CD14-positive monocyte (primary cell): Measurements from ENCODE around the gene ZNFX1. TPM values are rescaled to one million over a fixed set of nuclear protein-coding genes. Genes with fewer than 3 reads are reported as not detected.
A peak's percentile ranks its signal among the peaks of the same experiment; 100 is the strongest.

Source experiments
- DNase-seq, 3 donors: peaks; one replicate each; pipeline ENCODE4 v3.0.0-alpha.2; 2011 to 2022
- H2AFZ ChIP-seq: 2 replicates; pipeline ENCODE4 v1.6.0; 2012; ENCODE audit warnings: mild to moderate bottlenecking, low read depth, low read length, inconsistent platforms; ENCODE audit not compliant: insufficient read depth, poor library complexity, severe bottlenecking
- H3K27ac ChIP-seq, 2 donors: 1 replicate in 1 of 2; 2 replicates in 1 of 2; pipeline ENCODE4 v1.5.1; 2012 to 2013; ENCODE audit warnings: low read length in 2 of 2, control low read depth in 1 of 2, inconsistent platforms in 1 of 2, low read depth in 1 of 2, mild to moderate bottlenecking in 1 of 2
- H3K27me3 ChIP-seq, 2 donors: one replicate each; pipeline versions ENCODE4 v1.6.0 to v1.6.1; 2011 to 2013; ENCODE audit warnings: low read length in 2 of 2; ENCODE audit not compliant: control insufficient read depth in 2 of 2, insufficient read depth in 2 of 2
- H3K36me3 ChIP-seq, 2 donors: replicated peaks in 1 of 2; 1 replicate in 1 of 2; 2 replicates in 1 of 2; pipeline versions ENCODE4 v1.5.1 to v1.6.1; 2012 to 2013; ENCODE audit warnings: low read length in 2 of 2, control low read depth in 1 of 2, inconsistent platforms in 1 of 2, mild to moderate bottlenecking in 1 of 2; ENCODE audit not compliant: insufficient read depth in 2 of 2, control insufficient read depth in 1 of 2
- H3K4me1 ChIP-seq, 2 donors: 1 replicate in 1 of 2; 2 replicates in 1 of 2; pipeline versions ENCODE4 v1.5.1 to v1.6.1; 2012 to 2013; ENCODE audit warnings: low read length in 2 of 2, control low read depth in 1 of 2, inconsistent platforms in 1 of 2, mild to moderate bottlenecking in 1 of 2, moderate library complexity in 1 of 2; ENCODE audit not compliant: insufficient read depth in 2 of 2, control insufficient read depth in 1 of 2
- H3K4me2 ChIP-seq: replicated peaks from 2 replicates; pipeline ENCODE3; 2012; ENCODE audit warnings: low read length, moderate library complexity, mild to moderate bottlenecking; ENCODE audit not compliant: poor library complexity, severe bottlenecking; ENCODE audit errors: extremely low read depth
- H3K4me3 ChIP-seq, 3 experiments: fragments of 200-600 bp in 1 of 3; sonication (generic) in 1 of 3; replicated peaks in 1 of 3; 1 replicate in 2 of 3; 2 replicates in 1 of 3; pipeline ENCODE4 v1.5.1; 2011 to 2013; ENCODE audit warnings: low read length in 3 of 3, mild to moderate bottlenecking in 3 of 3, control low read depth in 2 of 3, low read depth in 2 of 3, inconsistent platforms in 1 of 3, moderate library complexity in 1 of 3
- H3K79me2 ChIP-seq: 2 replicates; pipeline ENCODE4 v1.6.0; 2012; ENCODE audit warnings: mild to moderate bottlenecking, control low read depth, inconsistent platforms, low read length, moderate library complexity; ENCODE audit not compliant: insufficient read depth
- H3K9ac ChIP-seq: 2 replicates; pipeline ENCODE4 v1.6.0; 2017; ENCODE audit warnings: low read length, mild to moderate bottlenecking; ENCODE audit not compliant: insufficient read depth, poor library complexity, severe bottlenecking
- H3K9me3 ChIP-seq, 2 donors: replicated peaks in 1 of 2; 1 replicate in 1 of 2; 2 replicates in 1 of 2; pipeline versions ENCODE4 v1.5.1 to v1.6.1; 2012 to 2013; ENCODE audit warnings: low read length in 2 of 2, control low read depth in 1 of 2; ENCODE audit not compliant: control insufficient read depth in 1 of 2, insufficient read depth in 1 of 2
- H4K20me1 ChIP-seq: 2 replicates; pipeline ENCODE4 v1.6.0; 2012; ENCODE audit warnings: mild to moderate bottlenecking, low read length, control low read depth, moderate library complexity; ENCODE audit not compliant: insufficient read depth
- H3K27ac Mint-ChIP-seq, 7 donors: one replicate each; pipeline ENCODE4 v1.8.0; 2020; ENCODE audit warnings: mild to moderate bottlenecking in 7 of 7, mixed read lengths in 7 of 7, moderate library complexity in 6 of 7, inconsistent platforms in 2 of 7
- H3K27me3 Mint-ChIP-seq, 3 donors: one replicate each; pipeline ENCODE4 v1.8.0; 2021 to 2022; ENCODE audit warnings: low read depth in 3 of 3, mild to moderate bottlenecking in 3 of 3, mixed read lengths in 3 of 3, moderate library complexity in 3 of 3, inconsistent platforms in 1 of 3
- H3K36me3 Mint-ChIP-seq, 2 donors: one replicate each; pipeline ENCODE4 v1.8.0; 2020; ENCODE audit warnings: mixed read lengths in 2 of 2, inconsistent platforms in 1 of 2, mild to moderate bottlenecking in 1 of 2
- H3K4me1 Mint-ChIP-seq: one replicate; pipeline ENCODE4 v1.8.0; 2020; ENCODE audit warnings: mild to moderate bottlenecking, mixed read lengths
- H3K4me3 Mint-ChIP-seq, 2 donors: one replicate each; pipeline ENCODE4 v1.8.0; 2020; ENCODE audit warnings: mild to moderate bottlenecking in 2 of 2, mixed read lengths in 2 of 2, moderate library complexity in 1 of 2
- H3K9me3 Mint-ChIP-seq, 7 donors: one replicate each; pipeline ENCODE4 v1.8.0; 2020 to 2022; ENCODE audit warnings: mixed read lengths in 7 of 7, mild to moderate bottlenecking in 6 of 7, moderate library complexity in 6 of 7, inconsistent platforms in 2 of 7
- CTCF ChIP-seq: fragments of 200-600 bp; IDR thresholded peaks from one replicate; pipeline ENCODE4 v1.8.0; 2022; ENCODE audit warnings: antibody characterized with exemption, mild to moderate bottlenecking
- WGBS: methylation state at CpG from one replicate; pipeline ENCODE4 v1.1.5; 2013; ENCODE audit warnings: missing lambda C conversion rate; ENCODE audit not compliant: insufficient coverage; 5-methylcytosine and 5-hydroxymethylcytosine counted together
- intact Hi-C, 2 donors: fragments of 100-400 bp; cut with micrococcal nuclease; formaldehyde crosslinking; loops; one replicate each; pipeline versions ENCODE4 v1.15.0 to v1.15.1; 2023
- polyA plus RNA-seq, 3 donors: library from polyadenylated mRNA; depleted of rRNA in 1 of 3; unstranded in 2 of 3; stranded (reverse) in 1 of 3; fragments of 300-500 nt in 2 of 3; fragments of >200 nt in 1 of 3; fragmentation: Illumina TruSeq in 2 of 3; gene quantifications; 1 replicate in 2 of 3; 2 replicates in 1 of 3; pipeline ENCODE4 v1.2.3, GENCODE V29; 2012 to 2021

Gene ZNFX1
- polyA plus RNA-seq, 3 donors, result 11.4 to 23.2 (median 13.3) TPM

- no peak for TF ChIP-seq CTCF
- Mint-ChIP-seq H3K9me3 (peaks cover 19 to 35% (median 31%) of the 10 kb centered on the region in 7 donors), H3K4me3 (peak overlapping the region; percentile 89 to 96), H3K27ac (peak overlapping the region; percentile 96 to 99 (median 98)), H3K4me1 (peaks cover 48% of the 10 kb centered on the region), H3K36me3 (peaks cover 44 to 69% of the 10 kb centered on the region in 2 donors), H3K27me3 (peaks cover 0 to 5% (median 0%) of the 10 kb centered on the region in 3 donors)
- Histone ChIP-seq H3K4me3 (peak overlapping the region; percentile 56 to 93 (median 92)), H3K27ac (peak overlapping the region; percentile 87 to 94), H3K9ac (peak overlapping the region; percentile 94), H4K20me1 (peaks cover 74% of the 10 kb centered on the region), H3K79me2 (peaks cover 92% of the 10 kb centered on the region), H3K4me1 (peaks cover 46 to 54% of the 10 kb centered on the region in 2 donors), H3K4me2 (peak overlapping the region; percentile 95), H3K9me3 (peaks cover 15 to 25% of the 10 kb centered on the region in 2 donors), H2AFZ (peak overlapping the region; percentile 8), H3K27me3 (no peaks in the 10 kb centered on the region), H3K36me3 (peaks cover 46 to 57% of the 10 kb centered on the region in 2 donors)
- peak in 2 of 3 donors; percentile 50 to 79 for DNase-seq
- WGBS, result under 1% methylated on average over 31 of the region's 31 CpGs
- intact Hi-C loops, result no loop called here
These were observed 684 bp downstream of the ZNFX1 start for GRCh38 chr20:49276961-49277785.

- peak overlapping the region; percentile 94 for H3K9ac ChIP-seq
- Mint-ChIP-seq H3K36me3 (peaks cover 41 to 66% of the 10 kb centered on the region in 2 donors), H3K27me3 (peaks cover 0 to 2% (median 0%) of the 10 kb centered on the region in 3 donors), H3K9me3 (peaks cover 12 to 27% (median 22%) of the 10 kb centered on the region in 7 donors), H3K4me3 (peak overlapping the region; percentile 89 to 96), H3K27ac (peak overlapping the region; percentile 96 to 99 (median 98)), H3K4me1 (peaks cover 42% of the 10 kb centered on the region)
- peak overlapping the region; percentile 56 to 93 (median 92) for H3K4me3 ChIP-seq
- peak overlapping the region; percentile 95 for H3K4me2 ChIP-seq
- peak overlapping the region; percentile 87 to 94 for H3K27ac ChIP-seq
- H3K9me3 ChIP-seq, result peaks cover 12 to 17% of the 10 kb centered on the region in 2 donors
- H3K27me3 ChIP-seq, result no peaks in the 10 kb centered on the region
- intact Hi-C loops, result no loop called here
- peak; percentile 74 to 95 (median 88) for DNase-seq
- H3K79me2 ChIP-seq, result peaks cover 92% of the 10 kb centered on the region
- no CpG with 5 or more reads among the region's 3 CpGs for WGBS
- peaks cover 46% of the 10 kb centered on the region in 2 donors for H3K4me1 ChIP-seq
- peaks cover 74% of the 10 kb centered on the region for H4K20me1 ChIP-seq
- no peak for TF ChIP-seq CTCF
- H2AFZ ChIP-seq, result no peak overlapping the region
- peaks cover 46 to 57% of the 10 kb centered on the region in 2 donors for H3K36me3 ChIP-seq
These were observed 1.5 kb downstream of the ZNFX1 start for GRCh38 chr20:49276161-49276960.
